CD4-positive, alpha-beta T cell treated with Interleukin-15 for 4 hours (primary cell): Measurements from ENCODE around the gene PACRGL.
"Not testable (repeated sequence)": the region's sequence is repeated elsewhere in the genome, so short reads cannot be mapped to it uniquely, and the experiment has no call there.

Source experiments
- DNase-seq: peaks from one replicate; pipeline ENCODE4 v3.0.0-alpha.2; 2020; ENCODE audit warnings: low spot score

Gene PACRGL

GRCh38 chr4:20723463-20723862, 23.2 kb downstream of the PACRGL start:
- no peak for DNase-seq

DNA sequence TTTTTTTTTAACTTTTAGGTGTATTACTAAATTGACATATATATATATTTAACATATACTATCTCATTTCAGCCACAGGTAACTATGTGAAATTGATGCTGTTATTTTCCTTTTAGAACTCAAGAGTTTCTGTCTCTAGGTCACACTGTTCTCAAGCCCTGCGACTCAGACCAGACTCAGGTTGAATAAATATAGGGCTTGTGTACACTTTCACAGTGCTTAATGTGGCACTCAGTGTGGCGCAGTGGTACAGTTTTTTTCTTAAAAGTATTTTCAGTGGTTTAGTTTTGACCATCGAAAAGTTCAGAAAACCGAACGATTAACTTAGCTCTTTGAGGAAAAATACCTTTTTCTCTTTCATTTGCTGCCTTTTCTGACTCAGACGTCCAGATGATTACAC, 24.7 kb downstream of the PACRGL start:
- DNase-seq: no peak

GRCh38 chr4:20735931-20736330, 35.7 kb downstream of the PACRGL start:
- DNase-seq: no peak

- not testable (repeated sequence) for DNase-seq
Observed at GRCh38 chr4:20746000-20746399, 45.7 kb downstream of the PACRGL start.

GRCh38 chr4:20752641-20753040, 52.4 kb downstream of the PACRGL start:
- no peak for DNase-seq

- no peak for DNase-seq
Observed at GRCh38 chr4:20754036-20754435, 53.8 kb downstream of the PACRGL start.

GRCh38 chr4:20760053-20760452, 59.8 kb downstream of the PACRGL start:
- DNase-seq: no peak

DNA sequence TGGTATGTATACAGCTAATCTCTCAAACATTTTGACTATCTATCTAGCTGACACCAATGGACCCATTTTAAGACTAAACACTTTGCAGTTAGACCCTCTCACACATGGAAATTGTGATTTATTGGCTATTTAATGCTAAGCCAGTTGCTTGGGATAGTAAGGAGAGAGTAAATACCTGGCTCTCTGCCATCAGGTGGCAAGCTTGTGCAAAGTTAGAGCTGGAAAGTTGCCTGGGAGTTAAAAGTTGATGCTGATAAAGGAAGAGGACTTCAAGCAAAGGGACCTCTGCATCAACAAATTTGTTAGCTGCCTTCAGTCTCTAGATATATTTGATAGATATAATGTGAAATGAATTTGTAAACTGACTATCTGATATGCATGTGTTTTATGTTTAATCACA, 61.1 kb downstream of the PACRGL start:
- no peak for DNase-seq

- no peak for DNase-seq
Observed at GRCh38 chr4:20761826-20762225, 61.6 kb downstream of the PACRGL start.

DNA sequence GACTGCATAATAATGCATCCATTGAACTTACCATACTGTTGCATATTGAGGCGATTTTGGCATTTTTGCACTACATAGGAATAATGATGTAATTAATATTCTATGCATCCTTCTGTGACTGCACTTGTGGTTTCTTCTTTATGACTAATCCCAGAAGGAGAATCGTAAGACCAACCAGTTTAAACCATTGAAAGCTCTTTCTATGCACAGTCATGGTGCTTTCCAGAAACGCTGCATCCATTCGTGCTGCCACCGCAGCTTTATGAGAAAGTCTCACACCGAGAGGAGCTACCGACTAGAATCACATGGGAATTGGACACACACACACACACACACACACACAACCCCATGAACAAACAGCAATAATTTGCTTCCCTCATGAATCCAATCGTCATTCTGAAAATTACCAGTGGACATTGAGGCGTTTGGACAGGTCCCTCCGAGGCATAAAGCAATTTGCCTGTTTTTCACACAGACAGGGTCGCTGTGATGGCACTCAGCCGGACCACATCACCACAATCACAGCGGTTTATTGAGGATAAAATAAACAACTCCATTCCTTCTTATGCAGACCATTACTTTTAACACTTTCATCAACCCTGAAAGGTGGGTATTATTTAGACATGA, 64.2 kb downstream of the PACRGL start:
- no peak for DNase-seq

- peak; percentile 26 for DNase-seq
Observed at GRCh38 chr4:20773144-20773997, 73.1 kb downstream of the PACRGL start.

DNA sequence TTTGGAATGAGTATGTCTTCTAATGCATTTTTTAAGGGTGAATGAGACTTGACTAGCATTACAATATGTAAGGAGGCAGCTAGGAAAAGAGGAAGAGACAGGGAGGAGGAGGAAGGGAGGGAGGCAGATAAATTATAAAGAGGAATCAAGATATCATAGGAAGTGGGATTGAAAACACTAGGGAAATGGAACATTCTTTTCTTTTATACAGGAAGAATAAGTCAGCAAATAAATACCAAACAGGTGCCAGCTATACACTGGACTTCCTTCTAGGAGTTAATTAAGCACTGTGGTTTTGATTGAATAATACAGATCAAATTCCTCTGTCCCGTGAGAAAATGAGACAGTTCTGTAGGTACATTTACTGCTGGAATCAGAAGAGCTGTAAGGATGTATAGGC, 78.6 kb downstream of the PACRGL start:
- DNase-seq: no peak

GRCh38 chr4:20783134-20783533, 82.9 kb downstream of the PACRGL start:
- not testable (repeated sequence) for DNase-seq

DNA sequence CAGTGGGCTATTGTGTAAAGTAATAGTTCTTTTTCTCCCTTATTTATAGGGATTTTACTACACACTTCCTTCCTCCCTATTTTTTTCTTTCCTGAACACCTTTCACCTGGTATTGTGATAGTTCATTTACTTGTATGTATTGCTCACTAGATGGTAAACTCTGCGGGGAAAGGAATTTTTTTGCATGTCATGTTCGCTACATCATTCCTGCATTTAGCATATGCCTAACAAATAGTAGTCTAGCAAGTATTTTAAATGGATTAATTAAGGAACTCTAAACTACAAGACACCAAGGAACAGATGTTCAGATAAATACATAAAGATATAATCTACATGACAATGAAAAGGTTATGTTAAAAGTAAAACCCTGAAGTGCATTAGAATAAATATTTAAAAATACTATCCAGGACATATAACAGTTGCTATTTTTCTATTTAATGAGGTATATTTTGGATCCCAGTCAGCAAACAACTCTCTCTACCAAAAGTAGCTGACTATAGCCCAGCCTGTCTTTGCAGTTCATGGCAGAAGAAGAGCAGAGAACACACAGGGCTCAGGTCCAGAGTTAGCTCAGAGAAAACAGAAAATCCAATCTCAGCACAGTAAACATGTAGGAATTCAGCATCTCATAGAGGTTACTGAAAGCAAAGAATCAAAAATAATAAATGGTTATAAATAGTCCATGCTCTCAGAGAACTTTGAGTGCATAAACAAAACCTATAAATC, 87.8 kb downstream of the PACRGL start:
- no peak for DNase-seq
